ENCODE results near the gene ISG20L2.
A peak's percentile ranks its signal among the peaks of the same experiment; 100 is the strongest.

ISG20L2 gene

DNA sequence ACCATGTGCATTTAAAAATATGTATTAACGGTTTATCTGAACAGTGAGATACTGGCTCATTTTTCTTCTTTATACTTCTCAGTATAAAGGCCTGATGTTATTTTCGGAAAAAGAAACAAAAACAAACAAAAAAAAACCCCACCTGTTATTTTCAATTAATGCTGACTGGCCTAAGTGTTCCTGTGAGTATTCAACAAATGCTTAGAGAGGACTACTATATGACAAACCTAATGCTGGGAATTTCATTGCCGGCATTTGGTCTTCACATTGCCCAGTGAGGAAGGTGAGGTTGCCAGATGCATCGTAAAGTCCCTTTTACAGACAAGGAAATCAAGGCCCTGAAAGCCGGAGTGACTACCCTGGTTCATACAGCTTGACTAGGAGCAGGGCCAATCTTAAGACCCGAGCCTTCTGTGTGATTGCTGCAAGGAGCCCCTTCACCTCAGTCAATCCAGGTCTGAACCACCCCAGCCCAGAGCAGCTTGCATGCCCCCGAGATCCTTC lies 11.7 kb upstream of the ISG20L2 start:
- DNase-seq = no peak

DNA sequence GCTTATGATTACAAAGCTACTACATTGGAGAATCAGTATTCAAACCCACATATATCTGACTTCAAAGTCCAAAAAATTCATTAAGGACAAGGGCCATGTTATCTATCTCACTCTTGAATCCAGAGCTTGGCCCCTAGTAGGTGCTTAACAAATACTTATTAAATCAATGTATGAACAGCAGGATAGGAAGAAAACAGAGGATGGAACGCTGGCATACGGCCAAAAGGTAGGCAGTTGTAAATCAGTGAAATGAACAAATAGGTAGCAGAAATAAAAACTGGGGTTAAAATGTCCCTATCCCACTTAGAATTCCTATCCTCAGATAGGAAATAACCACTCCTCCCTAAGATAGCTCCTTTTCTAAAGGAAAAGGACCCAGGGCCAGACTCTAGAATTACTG lies 10.3 kb upstream of the ISG20L2 start:
- DNase-seq = no peak

DNA sequence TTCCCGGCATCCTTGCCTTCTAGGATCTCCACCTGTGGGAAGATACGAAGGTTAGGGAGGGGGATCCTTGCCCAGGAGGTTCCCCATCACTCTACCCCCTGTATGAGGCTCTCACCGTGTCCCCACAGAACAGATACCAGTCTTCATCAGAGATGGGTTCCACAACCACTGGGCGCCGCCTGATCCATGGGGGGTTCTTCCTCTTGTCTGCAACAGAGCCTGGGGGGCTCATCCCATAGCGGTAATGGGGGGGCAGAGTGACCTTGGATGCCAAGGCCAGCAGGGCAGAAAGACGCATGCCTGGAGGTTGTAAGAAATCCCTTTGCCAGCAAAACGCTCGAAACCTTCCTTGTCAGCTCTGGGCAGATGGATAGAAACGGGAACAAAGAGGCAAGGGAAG lies 9.8 kb upstream of the ISG20L2 start:
- DNase-seq = no peak

DNA sequence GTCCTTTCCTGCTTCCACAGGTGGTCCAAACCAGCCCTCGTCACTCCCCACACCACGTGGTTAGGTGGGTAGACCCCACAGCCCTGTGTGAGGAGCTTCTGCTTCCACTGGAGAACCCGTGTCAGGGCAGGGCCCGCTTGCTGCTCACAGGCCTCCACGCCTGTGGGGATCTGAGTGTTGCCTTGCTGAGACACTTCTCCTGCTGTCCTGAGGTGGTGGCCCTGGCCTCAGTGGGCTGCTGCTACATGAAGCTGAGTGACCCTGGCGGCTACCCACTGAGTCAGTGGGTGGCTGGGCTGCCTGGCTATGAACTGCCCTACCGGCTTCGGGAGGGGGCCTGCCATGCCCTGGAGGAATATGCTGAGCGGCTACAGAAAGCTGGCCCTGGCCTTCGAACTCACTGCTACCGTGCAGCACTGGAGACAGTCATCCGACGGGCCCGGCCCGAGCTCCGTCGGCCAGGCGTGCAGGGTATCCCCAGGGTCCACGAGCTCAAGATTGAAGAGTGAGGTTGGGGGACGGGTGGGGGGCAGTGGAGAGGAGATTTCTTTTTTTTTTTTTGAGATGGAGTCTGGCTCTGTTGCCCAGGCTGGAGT lies 5.5 kb upstream of the ISG20L2 start:
- no peak for DNase-seq

DNA sequence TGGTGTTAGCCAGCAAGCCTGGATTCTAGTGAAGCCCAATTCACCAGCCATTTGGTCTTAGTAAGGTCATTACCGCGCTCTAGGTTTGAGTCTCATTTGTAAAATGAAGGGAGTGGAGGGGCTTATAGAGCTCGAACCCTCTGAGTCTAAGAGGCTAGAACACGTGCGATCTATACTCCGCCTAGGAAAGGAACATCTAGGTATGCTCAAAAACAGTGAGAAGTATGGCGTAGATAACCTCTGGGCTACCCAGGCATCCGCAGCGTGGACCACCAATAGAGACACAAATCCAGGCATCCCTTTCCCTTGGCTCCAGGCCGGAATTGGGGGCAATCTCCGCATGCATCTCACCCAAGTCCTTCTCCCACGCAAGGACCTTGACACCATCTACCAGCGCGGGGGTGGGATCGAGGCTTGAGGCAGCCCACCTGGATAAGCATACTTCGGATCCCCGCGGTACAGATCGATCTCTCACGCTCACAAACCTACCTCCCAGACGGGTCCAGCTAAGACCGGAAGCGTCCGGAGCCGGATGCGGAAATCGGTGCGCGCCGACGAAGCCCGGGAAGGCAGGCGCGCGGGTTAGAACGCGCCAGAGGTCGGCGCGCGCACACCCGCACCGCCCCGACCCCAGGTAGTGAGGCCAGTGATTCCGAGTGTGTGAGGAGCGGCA lies 504 bp downstream of the ISG20L2 start, which contains the start of gene METTL25B:
Gene METTL25B (plus strand): TSS at position 544 of the 673 bp plus-strand sequence. CDS start 636 bp downstream, outside the sequence.
- peak; percentile 82 for DNase-seq

DNA sequence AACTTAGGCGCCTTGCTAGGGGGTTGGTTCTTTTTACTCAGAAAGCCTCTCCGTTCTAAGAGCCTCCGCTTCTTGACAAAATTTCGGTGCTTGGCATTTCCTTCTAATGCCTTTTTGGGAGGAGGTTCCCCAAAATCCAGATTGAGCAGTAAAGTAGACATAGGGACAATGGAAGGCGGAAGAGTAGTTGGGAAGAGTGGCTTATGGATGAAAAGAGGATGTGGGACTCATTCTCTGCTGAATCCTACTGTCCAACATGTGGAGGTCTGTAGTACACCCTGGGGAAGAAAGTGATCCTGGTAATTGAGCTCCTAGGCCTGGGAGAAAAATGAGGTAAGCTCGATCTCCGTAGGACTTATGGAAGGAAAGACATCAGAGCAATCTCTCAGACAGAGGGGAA lies 1.1 kb downstream of the ISG20L2 start:
- no peak for DNase-seq

DNA sequence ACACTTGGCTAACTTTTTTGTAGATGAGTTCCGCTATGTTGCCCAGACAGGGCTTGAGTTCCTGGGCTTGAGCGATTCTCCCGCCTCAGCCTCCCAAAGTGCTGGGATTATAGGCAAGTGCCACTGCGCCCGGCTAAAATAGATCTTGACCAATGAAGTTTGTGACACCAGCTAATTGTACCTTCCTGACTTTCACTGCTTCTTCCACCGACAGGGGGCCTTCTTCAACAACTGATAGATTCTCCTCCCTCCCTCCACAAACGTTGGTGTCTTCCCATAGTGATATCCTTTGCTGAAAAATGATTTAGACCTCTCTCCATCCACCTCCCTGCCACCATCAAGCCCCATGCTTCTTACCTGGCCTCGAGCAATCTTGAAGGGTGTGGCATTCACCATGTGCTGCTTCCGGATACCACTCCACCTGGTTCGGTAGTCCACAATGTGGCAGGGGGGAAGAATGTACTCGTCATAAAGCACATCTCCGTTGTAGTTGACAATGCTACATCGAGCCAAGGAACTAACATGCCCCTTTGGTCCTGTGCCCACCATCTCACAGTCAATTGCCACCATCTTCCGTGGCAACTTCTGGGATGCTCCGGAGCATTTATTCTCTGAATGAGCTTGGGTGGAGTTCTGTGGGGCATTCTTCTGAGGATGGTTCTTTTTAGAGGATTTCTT lies 1.9 kb downstream of the ISG20L2 start:
- DNase-seq = peak; percentile 57

DNA sequence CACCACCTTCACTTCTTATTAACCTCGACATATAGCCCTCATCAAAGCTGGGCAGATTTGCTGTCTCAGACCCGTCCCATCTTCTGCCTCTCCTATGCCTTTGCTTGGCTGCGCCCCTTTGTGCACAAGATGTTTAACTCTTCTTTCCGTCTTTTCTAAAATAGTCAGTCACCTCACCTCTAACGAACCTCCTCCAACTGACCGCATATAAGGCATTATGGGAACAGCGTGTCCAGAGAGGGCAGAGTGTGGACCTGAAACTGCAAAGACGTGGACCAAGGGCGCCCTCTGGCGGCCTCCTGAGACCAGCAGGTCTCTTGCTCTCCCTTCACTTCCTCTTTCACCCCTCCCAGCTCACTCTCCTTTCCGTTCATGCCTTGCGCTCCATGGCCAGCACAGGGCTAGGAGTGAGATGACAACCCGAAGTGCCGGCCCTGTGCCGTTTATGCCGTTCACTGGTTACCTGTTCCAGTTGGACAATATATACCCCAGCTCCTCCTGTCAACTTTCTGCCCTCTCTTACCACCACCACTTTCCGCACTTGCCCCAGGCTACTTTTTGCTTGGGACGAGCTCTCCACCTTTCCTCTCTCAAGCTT lies 2.8 kb downstream of the ISG20L2 start:
- peak; percentile 81 for DNase-seq

DNA sequence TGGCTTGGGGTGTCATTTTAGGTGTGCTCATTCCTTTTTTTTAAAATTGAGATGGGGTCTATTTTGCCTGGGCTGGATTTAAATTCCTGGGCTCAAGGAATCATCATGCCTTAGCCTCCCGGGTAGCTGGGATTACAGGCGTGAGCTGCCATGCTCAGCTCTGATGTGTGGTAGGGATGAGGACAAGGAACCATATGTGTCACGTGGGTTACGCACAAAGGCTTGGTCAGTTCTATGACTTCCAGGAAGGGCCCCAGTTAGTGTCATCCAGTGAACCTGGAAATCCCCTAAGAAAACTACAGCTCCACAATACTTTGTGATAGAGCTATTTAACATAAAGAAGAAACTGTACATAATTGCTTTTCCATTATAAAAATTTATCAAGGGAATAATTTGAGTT lies 7.0 kb downstream of the ISG20L2 start:
- no peak for DNase-seq

DNA sequence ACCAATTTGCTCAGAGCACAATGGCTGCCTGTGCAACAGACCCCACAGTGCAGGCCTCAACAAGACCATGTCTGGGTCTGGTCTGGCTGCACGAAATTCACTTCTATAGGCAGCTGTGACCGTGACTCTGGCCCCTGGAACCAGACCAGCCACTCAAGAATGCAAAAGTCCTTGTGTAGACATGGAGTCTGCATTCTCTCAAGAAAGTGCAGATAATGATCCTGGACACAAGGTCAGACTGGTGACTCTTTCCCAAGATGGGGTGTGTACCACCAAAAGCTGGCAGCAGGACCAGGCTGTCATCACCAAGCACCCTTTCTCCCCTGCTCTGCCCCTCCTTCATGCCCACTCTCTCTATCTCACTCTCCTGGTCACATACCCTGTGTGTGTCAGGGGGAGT lies 7.4 kb downstream of the ISG20L2 start:
- DNase-seq = no peak

DNA sequence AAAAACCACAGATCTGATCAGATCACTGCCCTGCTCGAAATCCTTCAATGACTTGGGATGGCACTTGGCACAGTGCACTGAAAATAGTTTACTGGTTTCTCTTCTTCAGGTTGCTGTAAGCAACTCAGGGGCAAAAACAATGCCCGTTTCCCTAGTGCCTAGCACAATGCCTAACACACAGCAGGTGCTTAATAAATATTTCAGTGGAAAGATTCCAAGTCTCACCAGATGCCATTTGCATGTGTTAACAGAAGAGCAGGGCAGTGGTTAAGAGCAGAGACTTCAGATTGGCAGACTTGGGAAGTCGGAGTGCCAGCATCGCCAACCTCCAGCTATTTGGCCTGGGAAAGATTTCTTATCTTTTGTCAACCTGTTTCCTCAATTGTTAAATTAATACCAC lies 11.2 kb downstream of the ISG20L2 start:
- DNase-seq = no peak

DNA sequence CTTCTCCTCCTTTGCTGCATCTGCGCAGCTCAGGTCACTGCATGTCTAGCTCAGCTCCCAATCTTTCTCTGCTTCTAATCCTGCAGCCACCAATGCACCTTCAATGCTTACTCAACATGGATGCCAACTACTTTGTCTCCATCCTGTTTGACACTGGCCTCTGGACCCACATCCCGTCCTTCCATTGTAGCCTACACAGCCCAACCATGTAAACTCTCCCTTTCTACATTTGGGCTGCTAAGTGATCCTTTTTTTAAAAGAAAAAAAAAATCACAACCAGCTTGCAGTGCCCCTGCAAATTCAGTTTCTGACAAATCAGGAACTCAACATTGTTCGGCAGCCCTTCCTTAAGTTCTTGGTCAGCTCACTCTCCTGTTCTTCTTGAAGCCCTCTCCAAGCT lies 13.7 kb downstream of the ISG20L2 start:
- no peak for DNase-seq

DNA sequence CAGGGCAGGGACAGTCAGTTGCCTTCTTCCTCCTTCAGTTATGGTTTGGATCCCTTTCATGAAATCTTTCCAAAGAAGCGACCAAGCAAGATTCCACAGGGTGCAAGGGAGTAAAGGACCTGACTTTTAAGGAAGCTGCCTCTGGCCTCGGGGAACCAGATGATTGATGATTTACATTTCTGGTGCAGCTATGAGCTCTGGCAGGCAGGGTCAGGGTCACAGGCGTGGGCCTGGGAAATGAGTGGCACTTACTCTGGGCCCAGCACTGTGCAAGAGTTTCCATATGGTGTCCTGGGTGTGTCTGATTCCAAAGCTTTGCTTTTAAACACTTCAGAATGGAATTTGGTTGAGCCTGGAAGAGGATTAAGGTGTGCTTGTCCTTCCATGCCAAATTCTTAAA lies 15.9 kb downstream of the ISG20L2 start:
- DNase-seq = no peak

DNA sequence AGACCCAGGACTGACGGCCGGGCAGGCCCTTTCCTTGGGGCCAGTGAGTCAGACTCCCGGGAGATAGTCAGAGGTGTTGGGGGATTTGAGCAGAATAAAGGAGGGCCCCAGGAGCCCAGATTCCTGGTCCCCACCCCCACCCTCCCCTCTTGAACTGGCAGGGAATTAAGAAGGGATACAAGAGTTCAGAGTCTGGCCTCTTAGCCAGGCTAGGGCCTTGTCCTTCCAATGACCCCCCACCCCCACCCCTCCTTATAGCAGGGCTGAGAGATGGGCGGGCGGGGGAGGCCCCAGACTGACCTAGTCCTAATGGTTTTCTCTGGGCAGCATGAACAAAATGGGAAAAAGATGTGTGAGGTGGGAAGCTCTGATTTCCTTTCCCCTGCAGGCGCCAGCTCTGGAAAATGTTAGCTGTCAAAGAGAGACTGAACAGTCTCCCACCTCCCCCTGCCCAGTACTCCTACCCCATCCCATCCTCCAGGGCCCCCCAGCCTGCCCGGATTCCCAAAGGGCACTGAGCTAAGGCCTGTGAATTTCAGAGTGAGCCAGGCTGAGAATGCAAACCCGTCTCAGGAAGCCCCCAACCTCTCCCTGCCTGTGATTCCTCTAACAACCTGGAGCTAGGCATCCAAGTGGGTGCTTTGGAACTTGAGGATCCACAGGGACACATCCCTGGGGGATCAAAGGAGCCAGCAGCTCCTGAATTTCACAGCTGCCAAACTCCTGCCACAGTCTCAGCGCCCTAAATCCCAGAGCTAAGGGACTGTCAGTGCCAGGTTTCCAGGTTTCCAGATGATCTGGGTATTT lies 17.4 kb downstream of the ISG20L2 start:
- no peak for DNase-seq

DNA sequence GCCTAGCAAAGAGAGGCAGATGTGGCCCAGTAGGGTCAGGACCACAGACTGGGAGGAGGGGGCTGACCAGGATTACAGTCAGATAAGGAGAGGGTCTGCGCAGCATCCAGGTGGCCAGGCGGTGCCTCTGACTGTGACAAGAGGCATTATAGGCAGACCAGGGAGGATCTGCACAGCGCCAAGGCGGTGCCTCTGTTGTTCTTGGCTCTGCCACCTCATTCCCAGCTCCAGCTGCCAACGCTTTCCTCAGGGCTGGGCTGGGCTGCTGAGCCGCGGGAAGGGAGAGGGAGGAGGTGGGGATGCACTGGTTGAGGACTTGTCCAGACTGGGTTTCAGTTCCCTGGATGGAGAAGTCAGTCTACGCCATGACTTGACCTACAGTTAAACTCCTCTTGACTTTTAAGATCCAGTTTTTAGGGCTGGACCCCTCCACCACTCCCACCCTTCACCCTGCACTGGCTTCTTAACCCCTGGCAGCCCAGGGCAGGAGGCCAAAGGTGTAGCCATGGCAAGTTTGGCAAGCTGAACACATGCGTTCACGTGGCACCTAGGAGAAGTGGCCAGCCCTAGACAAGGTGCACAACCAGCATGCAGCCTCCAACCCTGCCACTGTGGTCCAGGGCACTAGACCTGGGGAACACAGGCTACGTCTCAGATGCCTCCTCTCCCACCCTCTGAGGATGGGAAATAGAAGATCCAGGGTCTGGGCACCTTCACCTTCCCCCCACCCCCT lies 18.6 kb downstream of the ISG20L2 start:
- DNase-seq = no peak

DNA sequence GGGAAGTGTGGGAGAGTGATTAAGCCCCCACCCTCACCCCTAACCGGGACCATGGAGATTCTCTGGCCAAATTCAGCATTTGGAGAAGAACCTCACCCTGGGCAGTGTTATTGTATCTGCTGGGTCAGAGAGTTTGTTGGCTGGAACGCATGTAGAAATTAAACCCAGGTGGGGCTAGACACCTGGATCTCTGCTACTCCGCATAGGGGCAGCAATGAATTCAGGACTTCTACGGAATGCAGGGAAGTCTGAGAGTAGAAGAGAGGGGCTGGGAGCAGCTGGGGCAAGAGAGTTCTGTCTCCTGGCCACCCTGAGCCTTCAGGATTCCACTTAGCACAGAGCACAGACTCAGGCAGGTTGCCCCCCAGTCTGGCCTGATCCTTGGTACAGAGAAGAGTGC lies 19.5 kb downstream of the ISG20L2 start:
- DNase-seq = no peak

DNA sequence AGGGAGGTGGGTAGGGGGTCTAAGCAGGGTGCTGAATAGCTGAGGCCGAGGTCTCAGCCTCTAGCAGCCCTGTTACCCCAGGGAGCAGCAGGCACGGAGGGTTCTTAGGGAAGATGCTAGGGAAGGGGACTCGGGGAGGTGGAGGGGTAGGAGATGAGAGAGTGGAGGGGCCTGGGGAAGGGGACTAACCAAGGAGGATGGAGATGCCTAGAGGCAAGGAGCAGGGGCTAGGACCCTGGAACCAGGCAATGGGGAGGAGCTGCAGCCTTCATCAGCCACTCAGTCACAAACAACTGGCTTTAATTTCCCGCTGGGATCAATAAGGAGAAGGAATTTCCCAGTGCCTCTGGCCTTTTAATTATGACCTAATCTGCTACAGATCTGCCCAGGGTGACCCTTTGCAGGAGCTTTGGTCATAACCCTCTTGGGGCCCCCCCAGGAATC lies 20.3 kb downstream of the ISG20L2 start:
- DNase-seq = no peak

DNA sequence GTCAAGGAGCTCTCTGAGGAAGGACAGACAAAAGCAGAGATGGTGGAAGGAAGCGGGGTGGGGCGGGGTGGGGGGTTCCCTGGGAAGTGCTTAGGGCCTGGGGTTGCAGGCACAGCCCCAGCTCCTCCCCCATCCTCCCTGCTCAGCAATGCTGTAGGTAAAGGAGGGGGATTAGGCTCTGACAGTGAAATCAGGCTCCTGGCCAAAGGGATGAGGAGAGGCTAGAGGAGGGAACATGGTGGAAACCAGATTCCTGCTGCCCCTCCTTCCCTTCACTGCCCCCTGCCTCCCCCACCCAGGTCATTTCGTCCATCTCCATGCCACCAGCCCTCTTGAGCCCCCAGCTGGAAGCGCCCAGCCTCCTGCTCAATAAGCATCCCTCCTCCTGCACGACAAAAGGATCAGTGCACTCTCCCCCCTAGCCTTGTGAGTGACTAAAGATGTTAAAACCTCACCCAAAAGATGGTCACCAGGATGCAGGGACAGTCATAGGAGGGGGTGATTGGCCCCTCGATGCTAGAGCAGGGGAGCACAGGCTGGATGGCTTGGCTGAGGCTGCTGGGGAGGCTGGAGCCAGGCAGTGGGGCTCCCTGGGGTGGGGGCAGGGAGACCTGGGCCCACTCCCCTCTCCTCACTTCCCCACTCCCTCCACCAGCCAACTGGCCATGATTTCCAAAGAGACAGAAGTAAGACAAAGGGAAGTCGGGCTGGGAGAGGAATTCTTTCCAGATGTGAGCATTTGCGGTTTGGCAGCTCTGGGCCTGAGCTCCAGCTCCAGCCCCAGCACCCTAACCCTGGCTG lies 20.9 kb downstream of the ISG20L2 start:
- DNase-seq = no peak

DNA sequence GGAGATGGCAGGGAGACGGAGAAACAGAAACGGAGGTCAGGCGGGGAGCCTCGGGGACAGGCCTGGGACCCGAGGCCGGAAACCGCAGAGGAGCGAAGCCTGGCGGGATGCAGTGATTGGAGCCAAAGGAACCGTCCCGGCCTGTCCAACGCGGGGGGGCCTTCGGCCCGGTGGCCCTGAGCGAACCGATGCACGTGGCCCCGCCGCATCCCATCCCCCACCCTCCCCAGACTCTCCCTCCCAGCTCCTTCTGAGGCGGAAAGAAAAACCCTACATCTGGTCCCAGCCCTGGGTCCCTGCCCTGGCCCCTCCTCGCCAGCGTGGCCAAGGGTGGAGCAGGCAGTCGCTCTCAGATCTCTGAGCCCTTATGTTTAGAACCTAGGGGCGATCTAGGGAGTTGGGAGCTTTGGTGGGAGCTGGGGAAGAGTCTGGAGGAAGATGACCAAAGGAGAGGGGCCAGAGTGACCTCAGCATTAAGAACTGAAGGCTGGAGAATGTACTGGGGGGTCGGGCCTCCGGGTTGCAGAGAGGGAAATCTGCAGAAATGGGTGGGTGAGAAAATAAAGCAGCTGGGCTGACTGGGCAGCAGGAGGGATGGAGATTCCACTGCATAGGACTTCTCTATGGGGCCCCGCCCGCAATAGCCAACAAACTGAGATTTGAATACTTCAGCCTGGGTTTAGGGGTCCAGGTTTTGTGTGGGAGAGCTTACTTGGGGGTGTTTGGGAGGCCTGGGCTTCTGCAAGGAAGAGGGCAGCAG lies 21.7 kb downstream of the ISG20L2 start:
- DNase-seq = peak; percentile 13

DNA sequence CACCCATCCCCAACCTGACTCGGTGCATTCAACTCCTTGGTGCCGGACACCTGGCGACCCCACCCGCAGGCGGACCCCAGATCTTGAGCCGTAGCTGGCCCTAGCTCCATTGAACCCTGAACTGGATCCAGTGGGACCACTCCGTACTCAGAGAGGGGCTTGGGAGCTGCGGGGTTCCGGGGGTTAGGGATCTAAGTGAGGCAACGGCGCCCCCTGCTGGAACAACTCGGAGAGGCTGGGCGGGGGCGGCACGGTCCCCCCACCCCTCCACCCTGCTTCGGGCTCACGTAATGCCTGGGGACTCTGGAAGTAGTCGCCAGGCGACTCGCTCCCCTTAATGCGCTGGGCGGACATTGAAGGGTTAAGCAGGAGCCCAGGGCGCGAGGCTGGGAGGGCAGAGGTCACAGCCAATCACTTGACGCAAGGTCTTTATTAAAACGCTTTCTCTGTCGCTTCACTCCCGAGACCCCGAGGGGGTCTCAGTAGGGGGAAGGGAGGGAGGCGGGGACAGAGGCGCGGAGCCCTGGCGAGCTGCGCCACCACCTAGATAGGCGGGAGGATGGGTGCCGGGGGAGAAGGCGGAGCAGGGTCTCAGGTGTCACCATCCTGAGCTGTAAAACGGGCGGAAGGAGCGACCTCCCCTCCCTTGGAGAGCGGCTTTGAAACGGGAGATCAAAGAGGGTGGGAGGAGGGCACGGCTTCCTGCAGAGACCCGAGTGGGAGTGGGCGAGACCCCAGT lies 22.5 kb downstream of the ISG20L2 start:
- DNase-seq = peak; percentile 75

All from activated naive CD4-positive, alpha-beta T cell treated with Interleukin-2 at 50 U/mL for 16 hours (primary cell).